AG04449 (cell line): ENCODE measurements around the gene GRK1.
A peak's percentile ranks its signal among the peaks of the same experiment; 100 is the strongest.
"Not testable (repeated sequence)": the region's sequence is repeated elsewhere in the genome, so short reads cannot be mapped to it uniquely, and the experiment has no call there.

Experiments
- CTCF ChIA-PET: fragments of 350-600 bp; formaldehyde crosslinking; extraction: SDS; loops from one replicate; lab custom pipeline; 2021; ENCODE audit warnings: antibody characterized with exemption; lab: Yijun Ruan, JAX
- POLR2A ChIA-PET: fragments of 400-600, 350-600 bp; formaldehyde crosslinking; extraction: SDS; loops from one replicate; lab custom pipeline; 2020; ENCODE audit warnings: antibody characterized with exemption, inconsistent platforms; lab: Yijun Ruan, JAX
- DNase-seq: peaks from one replicate; pipeline ENCODE4 v3.0.0-alpha.2; 2010; ENCODE audit warnings: low read depth, low spot score
- H3K4me3 ChIP-seq: 2 replicates; pipeline ENCODE4 v1.5.1; 2011; ENCODE audit warnings: low read depth, mild to moderate bottlenecking, control low read depth, low read length
- CTCF ChIP-seq: IDR thresholded peaks from one replicate; pipeline ENCODE4 v1.5.1; 2011; ENCODE audit warnings: mild to moderate bottlenecking, moderate library complexity, low read length, control low read depth, inconsistent platforms; ENCODE audit not compliant: insufficient read depth; ENCODE audit errors: missing control alignments

Gene GRK1

GRCh38 chr13:113723410-113724015 is 56.5 kb downstream of the GRK1 start:
- no peak for TF ChIP-seq CTCF
- CTCF ChIA-PET, result interaction anchor here (1.6 to 2.8 kb wide), 2 partner anchors 18 to 57 kb away, joined by 6 to 16 read pairs; partner anchors contain the start of gene GRK1
- H3K4me3 ChIP-seq, result no peak overlapping the region
- no peak for DNase-seq
- POLR2A ChIA-PET, result no interaction called here

GRCh38 chr13:113724016-113724758 is 57.2 kb downstream of the GRK1 start:
- TF ChIP-seq CTCF, result no peak
- POLR2A ChIA-PET, result no interaction called here
- CTCF ChIA-PET, result interaction anchor here (0.8 to 2.8 kb wide), 13 partner anchors 9 to 506 kb away, joined by 3 to 16 read pairs (median 4); partner anchors contain the start of gene GRK1
- DNase-seq, result no peak
- no peak overlapping the region for H3K4me3 ChIP-seq

GRCh38 chr13:113724780-113725315 is 57.8 kb downstream of the GRK1 start:
- POLR2A ChIA-PET, result no interaction called here
- CTCF ChIA-PET, result interaction anchor here (0.8 to 2.8 kb wide), 13 partner anchors 8 to 505 kb away, joined by 3 to 16 read pairs (median 4); partner anchors contain the start of gene GRK1
- no peak for DNase-seq
- peak overlapping the region; percentile 46 for H3K4me3 ChIP-seq
- peak; percentile 90 for TF ChIP-seq CTCF

DNA sequence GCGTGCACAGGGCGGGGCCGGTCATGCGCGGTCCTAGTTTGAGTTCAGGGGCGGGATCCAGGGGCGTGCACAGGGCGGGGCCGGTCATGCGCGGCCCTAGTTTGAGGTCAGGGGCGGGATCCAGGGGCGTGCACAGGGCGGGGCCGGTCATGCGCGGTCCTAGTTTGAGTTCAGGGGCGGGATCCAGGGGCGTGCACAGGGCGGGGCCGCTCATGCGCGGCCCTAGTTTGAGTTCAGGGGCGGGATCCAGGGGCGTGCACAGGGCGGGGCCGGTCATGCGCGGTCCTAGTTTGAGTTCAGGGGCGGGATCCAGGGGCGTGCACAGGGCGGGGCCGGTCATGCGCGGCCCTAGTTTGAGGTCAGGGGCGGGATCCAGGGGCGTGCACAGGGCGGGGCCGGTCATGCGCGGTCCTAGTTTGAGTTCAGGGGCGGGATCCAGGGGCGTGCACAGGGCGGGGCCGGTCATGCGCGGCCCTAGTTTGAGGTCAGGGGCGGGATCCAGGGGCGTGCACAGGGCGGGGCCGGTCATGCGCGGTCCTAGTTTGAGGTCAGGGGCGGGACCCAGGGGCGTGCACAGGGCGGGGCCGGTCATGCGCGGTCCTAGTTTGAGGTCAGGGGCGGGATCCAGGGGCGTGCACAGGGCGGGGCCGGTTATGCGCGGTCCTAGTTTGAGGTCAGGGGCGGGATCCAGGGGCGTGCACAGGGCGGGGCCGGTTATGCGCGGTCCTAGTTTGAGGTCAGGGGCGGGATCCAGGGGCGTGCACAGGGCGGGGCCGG is 58.5 kb downstream of the GRK1 start:
- H3K4me3 ChIP-seq, POLR2A ChIA-PET, DNase-seq: not testable (repeated sequence)
- CTCF ChIA-PET, result interaction anchor here (1.0 to 2.8 kb wide), 3 partner anchors 59 to 84 kb away, joined by 3 to 16 read pairs (median 5); partner anchors contain the start of gene GRK1

- CTCF ChIA-PET, result interaction anchor here (1.0 kb wide), 1 partner anchor 17 kb away, joined by 3 read pairs; no protein-coding TSS in a partner anchor
- POLR2A ChIA-PET, DNase-seq, H3K4me3 ChIP-seq: not testable (repeated sequence)
These were observed 59.2 kb downstream of the GRK1 start for GRCh38 chr13:113726106-113726821.

GRCh38 chr13:113726961-113727411 is 60.0 kb downstream of the GRK1 start:
- no peak for TF ChIP-seq CTCF
- POLR2A ChIA-PET, result no interaction called here
- CTCF ChIA-PET, result interaction anchor here (1.0 kb wide), 1 partner anchor 16 kb away, joined by 3 read pairs; no protein-coding TSS in a partner anchor
- no peak for DNase-seq
- no peak overlapping the region for H3K4me3 ChIP-seq
